WTC11 (cell line): ENCODE data around the gene DGKH. TPM values are rescaled to one million over a fixed set of nuclear protein-coding genes. Genes with fewer than 3 reads are reported as not detected.
"Not testable (repeated sequence)": the region's sequence is repeated elsewhere in the genome, so short reads cannot be mapped to it uniquely, and the experiment has no call there.

Source experiments
- ATAC-seq: fragments of 200-7000 bp; cut with Tn5 transposase; 2 replicates; pipeline ENCODE4 v1.10.0; 2021; ENCODE audit warnings: mild to moderate bottlenecking, moderate library complexity
- CTCF ChIA-PET: fragments of 300-600 bp; sonication (Branson Sonifier 250); formaldehyde crosslinking; loops from one replicate; lab custom pipeline; 2021; ENCODE audit warnings: antibody characterized with exemption; lab: Charles Lee
- POLR2A ChIA-PET: fragments of 350-600 bp; sonication (Branson Sonifier 250); formaldehyde crosslinking; loops from one replicate; lab custom pipeline; 2021; ENCODE audit warnings: antibody characterized with exemption; lab: Charles Lee
- DNase-seq: peaks from one replicate; pipeline ENCODE4 v3.0.0; 2021; ENCODE audit warnings: low spot score
- H3K27ac Mint-ChIP-seq: 2 replicates; pipeline ENCODE4 v1.8.0; 2021; ENCODE audit warnings: mixed read lengths
- H3K27me3 Mint-ChIP-seq: 2 replicates; pipeline ENCODE4 v1.8.0; 2021; ENCODE audit warnings: low read depth, mild to moderate bottlenecking, moderate library complexity, mixed read lengths
- H3K36me3 Mint-ChIP-seq: 2 replicates; pipeline ENCODE4 v1.8.0; 2021; ENCODE audit warnings: mixed read lengths
- H3K4me1 Mint-ChIP-seq: 2 replicates; pipeline ENCODE4 v1.8.0; 2022; ENCODE audit warnings: mixed read lengths
- H3K4me3 Mint-ChIP-seq: 2 replicates; pipeline ENCODE4 v1.8.0; 2021; ENCODE audit warnings: mild to moderate bottlenecking, moderate library complexity, mixed read lengths
- H3K9me3 Mint-ChIP-seq: 2 replicates; pipeline ENCODE4 v1.8.0; 2021; ENCODE audit warnings: mixed read lengths
- ATF2 ChIP-seq: sonication (generic); formaldehyde crosslinking; IDR thresholded peaks from 2 replicates; pipeline ENCODE4 v1.8.1; 2022; ENCODE audit warnings: low read depth, missing genetic modification reagents, borderline replicate concordance
- ESRRA ChIP-seq: sonication (generic); formaldehyde crosslinking; IDR thresholded peaks from 2 replicates; pipeline ENCODE4 v1.8.1; 2022; ENCODE audit warnings: mild to moderate bottlenecking, missing genetic modification reagents, borderline replicate concordance
- ETV6 ChIP-seq: sonication (generic); formaldehyde crosslinking; IDR thresholded peaks from 2 replicates; pipeline ENCODE4 v1.8.1; 2022; ENCODE audit warnings: mild to moderate bottlenecking, missing genetic modification reagents
- IRF1 ChIP-seq: sonication (generic); formaldehyde crosslinking; IDR thresholded peaks from 2 replicates; pipeline ENCODE4 v1.8.0; 2023; ENCODE audit warnings: missing genetic modification reagents
- IRF2 ChIP-seq: sonication (generic); formaldehyde crosslinking; IDR thresholded peaks from 2 replicates; pipeline ENCODE4 v1.8.0; 2022; ENCODE audit warnings: low read depth, missing genetic modification reagents, borderline replicate concordance
- MYBL2 ChIP-seq: sonication (generic); formaldehyde crosslinking; IDR thresholded peaks from 2 replicates; pipeline ENCODE4 v1.8.1; 2023; ENCODE audit warnings: mild to moderate bottlenecking, moderate library complexity, missing genetic modification reagents
- NFE2L1 ChIP-seq: sonication (generic); formaldehyde crosslinking; IDR thresholded peaks from 2 replicates; pipeline ENCODE4 v1.8.1; 2023; ENCODE audit warnings: missing genetic modification reagents
- SP1 ChIP-seq: sonication (generic); formaldehyde crosslinking; conservative IDR thresholded peaks from 2 replicates; pipeline ENCODE4 v1.8.1; 2022; ENCODE audit warnings: missing genetic modification reagents
- STAT6 ChIP-seq: sonication (generic); formaldehyde crosslinking; conservative IDR thresholded peaks from 2 replicates; pipeline ENCODE4 v1.8.1; 2023; ENCODE audit warnings: mild to moderate bottlenecking, low read depth, missing genetic modification reagents, moderate library complexity
- TEAD4 ChIP-seq: sonication (generic); formaldehyde crosslinking; IDR thresholded peaks from 2 replicates; pipeline ENCODE4 v1.8.0; 2022; ENCODE audit warnings: mild to moderate bottlenecking, missing genetic modification reagents
- ZNF281 ChIP-seq: sonication (generic); formaldehyde crosslinking; IDR thresholded peaks from 2 replicates; pipeline ENCODE4 v1.8.0; 2023; ENCODE audit warnings: mild to moderate bottlenecking, missing genetic modification reagents
- ZNF512 ChIP-seq: sonication (generic); formaldehyde crosslinking; IDR thresholded peaks from 2 replicates; pipeline ENCODE4 v1.8.1; 2022; ENCODE audit warnings: missing genetic modification reagents, borderline replicate concordance
- ZSCAN18 ChIP-seq: fragments of 250-450 bp; sonication (Bioruptor Pico); IDR thresholded peaks from 2 replicates; pipeline ENCODE4 v2.1.2; 2022; ENCODE audit warnings: mild to moderate bottlenecking, moderate library complexity
- total RNA-seq: library from RNA; stranded (reverse); gene quantifications from 3 replicates; pipeline ENCODE4 v1.2.3, GENCODE V29; 2021
- TF ChIP-seq, protein P1 (sequence below): sonication (generic); formaldehyde crosslinking; IDR thresholded peaks from 2 replicates; pipeline ENCODE4 v1.8.1; 2022; ENCODE audit warnings: mild to moderate bottlenecking, missing genetic modification reagents, moderate library complexity, borderline replicate concordance
- TF ChIP-seq, protein P2 (sequence below): fragments of 200-600 bp; IDR thresholded peaks from 2 replicates; pipeline ENCODE4 v1.8.0; 2022; ENCODE audit warnings: antibody characterized with exemption
- TF ChIP-seq, protein P3 (sequence below): sonication (generic); formaldehyde crosslinking; IDR thresholded peaks from 2 replicates; pipeline ENCODE4 v1.8.1; 2022; ENCODE audit warnings: mild to moderate bottlenecking, moderate library complexity, missing genetic modification reagents

The DGKH gene
- total RNA-seq, 1 experiment from 2014 or later = 7.6 TPM

- H3K27me3 Mint-ChIP-seq, ATAC-seq, DNase-seq, H3K4me3 Mint-ChIP-seq, POLR2A ChIA-PET, H3K27ac Mint-ChIP-seq, H3K9me3 Mint-ChIP-seq, CTCF ChIA-PET: not testable (repeated sequence)
- H3K36me3 Mint-ChIP-seq = peaks cover 10% of the 10 kb centered on the region
- H3K4me1 Mint-ChIP-seq = peaks cover 19% of the 10 kb centered on the region
These were observed 115.5 kb downstream of the DGKH start for GRCh38 chr13:42163910-42164309.

- DNase-seq = no peak
- CTCF ChIA-PET = no interaction called here
- no peaks in the 10 kb centered on the region for H3K9me3 Mint-ChIP-seq
- peaks cover 13% of the 10 kb centered on the region for H3K27me3 Mint-ChIP-seq
- TF ChIP-seq IRF1 (CRISPR knock-in tag) = no peak
- TF ChIP-seq ZSCAN18 (CRISPR knock-in tag) = no peak
- TF ChIP-seq SP1 (CRISPR knock-in tag) = no peak
- no peak for TF ChIP-seq STAT6
- no peak for TF ChIP-seq ATF2 (CRISPR knock-in tag)
- TF ChIP-seq, protein P1, sequence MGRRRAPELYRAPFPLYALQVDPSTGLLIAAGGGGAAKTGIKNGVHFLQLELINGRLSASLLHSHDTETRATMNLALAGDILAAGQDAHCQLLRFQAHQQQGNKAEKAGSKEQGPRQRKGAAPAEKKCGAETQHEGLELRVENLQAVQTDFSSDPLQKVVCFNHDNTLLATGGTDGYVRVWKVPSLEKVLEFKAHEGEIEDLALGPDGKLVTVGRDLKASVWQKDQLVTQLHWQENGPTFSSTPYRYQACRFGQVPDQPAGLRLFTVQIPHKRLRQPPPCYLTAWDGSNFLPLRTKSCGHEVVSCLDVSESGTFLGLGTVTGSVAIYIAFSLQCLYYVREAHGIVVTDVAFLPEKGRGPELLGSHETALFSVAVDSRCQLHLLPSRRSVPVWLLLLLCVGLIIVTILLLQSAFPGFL = no peak
- TF ChIP-seq IRF2 (CRISPR knock-in tag) = no peak
- TF ChIP-seq MYBL2 (CRISPR knock-in tag) = no peak
- TF ChIP-seq, protein P2, sequence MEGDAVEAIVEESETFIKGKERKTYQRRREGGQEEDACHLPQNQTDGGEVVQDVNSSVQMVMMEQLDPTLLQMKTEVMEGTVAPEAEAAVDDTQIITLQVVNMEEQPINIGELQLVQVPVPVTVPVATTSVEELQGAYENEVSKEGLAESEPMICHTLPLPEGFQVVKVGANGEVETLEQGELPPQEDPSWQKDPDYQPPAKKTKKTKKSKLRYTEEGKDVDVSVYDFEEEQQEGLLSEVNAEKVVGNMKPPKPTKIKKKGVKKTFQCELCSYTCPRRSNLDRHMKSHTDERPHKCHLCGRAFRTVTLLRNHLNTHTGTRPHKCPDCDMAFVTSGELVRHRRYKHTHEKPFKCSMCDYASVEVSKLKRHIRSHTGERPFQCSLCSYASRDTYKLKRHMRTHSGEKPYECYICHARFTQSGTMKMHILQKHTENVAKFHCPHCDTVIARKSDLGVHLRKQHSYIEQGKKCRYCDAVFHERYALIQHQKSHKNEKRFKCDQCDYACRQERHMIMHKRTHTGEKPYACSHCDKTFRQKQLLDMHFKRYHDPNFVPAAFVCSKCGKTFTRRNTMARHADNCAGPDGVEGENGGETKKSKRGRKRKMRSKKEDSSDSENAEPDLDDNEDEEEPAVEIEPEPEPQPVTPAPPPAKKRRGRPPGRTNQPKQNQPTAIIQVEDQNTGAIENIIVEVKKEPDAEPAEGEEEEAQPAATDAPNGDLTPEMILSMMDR = no peak
- TF ChIP-seq, protein P3, sequence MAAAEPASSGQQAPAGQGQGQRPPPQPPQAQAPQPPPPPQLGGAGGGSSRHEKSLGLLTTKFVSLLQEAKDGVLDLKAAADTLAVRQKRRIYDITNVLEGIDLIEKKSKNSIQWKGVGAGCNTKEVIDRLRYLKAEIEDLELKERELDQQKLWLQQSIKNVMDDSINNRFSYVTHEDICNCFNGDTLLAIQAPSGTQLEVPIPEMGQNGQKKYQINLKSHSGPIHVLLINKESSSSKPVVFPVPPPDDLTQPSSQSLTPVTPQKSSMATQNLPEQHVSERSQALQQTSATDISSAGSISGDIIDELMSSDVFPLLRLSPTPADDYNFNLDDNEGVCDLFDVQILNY (CRISPR knock-in tag) = no peak
- H3K4me3 Mint-ChIP-seq = no peak overlapping the region
- ATAC-seq = no peak
- H3K4me1 Mint-ChIP-seq = peaks cover 26% of the 10 kb centered on the region
- no peak overlapping the region for H3K27ac Mint-ChIP-seq
- POLR2A ChIA-PET = no interaction called here
- H3K36me3 Mint-ChIP-seq = peaks cover 13% of the 10 kb centered on the region
These were observed 116.2 kb downstream of the DGKH start for GRCh38 chr13:42164557-42165125.

DNA sequence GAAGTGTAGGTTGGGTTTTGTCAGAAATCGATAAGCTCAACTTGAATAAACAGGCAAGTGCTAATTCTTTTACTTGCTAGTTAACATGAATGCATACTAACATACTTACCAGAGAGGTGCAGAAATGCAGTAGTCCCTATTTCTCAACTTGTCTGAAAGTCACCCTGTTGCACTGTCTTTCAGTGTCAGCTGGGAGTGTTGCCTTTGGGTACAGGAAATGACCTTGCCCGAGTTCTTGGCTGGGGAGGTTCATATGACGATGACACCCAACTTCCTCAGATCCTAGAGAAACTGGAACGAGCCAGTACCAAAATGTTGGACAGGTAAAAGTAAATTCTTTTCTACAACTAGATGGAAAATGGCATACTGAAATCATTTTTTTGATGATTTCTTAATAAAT lies 120.0 kb downstream of the DGKH start:
- Mint-ChIP-seq H3K9me3 (no peaks in the 10 kb centered on the region), H3K27ac (no peak overlapping the region), H3K27me3 (peaks cover 16% of the 10 kb centered on the region), H3K4me1 (peaks cover 36% of the 10 kb centered on the region), H3K4me3 (no peak overlapping the region), H3K36me3 (peaks cover 4% of the 10 kb centered on the region; the same call in 1 of the 2 replicates)
- CTCF ChIA-PET = no interaction called here
- POLR2A ChIA-PET = no interaction called here
- no peak for DNase-seq
- no peak for ATAC-seq
- TF ChIP-seq ETV6 (no peak), ESRRA (CRISPR knock-in tag) (no peak), ZNF281 (CRISPR knock-in tag) (no peak), IRF2 (CRISPR knock-in tag) (no peak), ZNF512 (CRISPR knock-in tag) (no peak), TEAD4 (no peak), NFE2L1 (no peak)
